PFSK-1 (cell line): ENCODE measurements around the gene MAP2K7.

Experiments used
- POLR2AphosphoS5 ChIP-seq: IDR thresholded peaks from 2 replicates; pipeline ENCODE4 v1.6.1; 2012; ENCODE audit warnings: low read depth, mild to moderate bottlenecking, control low read depth, low read length, moderate library complexity
- SIN3A ChIP-seq: IDR thresholded peaks from 2 replicates; pipeline ENCODE4 v1.6.1; 2012; ENCODE audit warnings: mild to moderate bottlenecking, low read length, moderate library complexity, borderline replicate concordance; ENCODE audit not compliant: insufficient read depth
- TAF1 ChIP-seq: IDR thresholded peaks from 2 replicates; pipeline ENCODE4 v1.6.1; 2012; ENCODE audit warnings: low read length, control low read depth, borderline replicate concordance; ENCODE audit not compliant: insufficient read depth
- TF ChIP-seq, protein P1 (sequence below), 2 experiments: IDR thresholded peaks; 2 replicates each; pipeline versions ENCODE4 v1.6.1 to v1.8.0; 2011 to 2012; ENCODE audit warnings: low read depth in 2 of 2, low read length in 2 of 2, control low read depth in 1 of 2, inconsistent platforms in 1 of 2, mild to moderate bottlenecking in 1 of 2, moderate library complexity in 1 of 2; ENCODE audit not compliant: insufficient read depth in 1 of 2

DNA sequence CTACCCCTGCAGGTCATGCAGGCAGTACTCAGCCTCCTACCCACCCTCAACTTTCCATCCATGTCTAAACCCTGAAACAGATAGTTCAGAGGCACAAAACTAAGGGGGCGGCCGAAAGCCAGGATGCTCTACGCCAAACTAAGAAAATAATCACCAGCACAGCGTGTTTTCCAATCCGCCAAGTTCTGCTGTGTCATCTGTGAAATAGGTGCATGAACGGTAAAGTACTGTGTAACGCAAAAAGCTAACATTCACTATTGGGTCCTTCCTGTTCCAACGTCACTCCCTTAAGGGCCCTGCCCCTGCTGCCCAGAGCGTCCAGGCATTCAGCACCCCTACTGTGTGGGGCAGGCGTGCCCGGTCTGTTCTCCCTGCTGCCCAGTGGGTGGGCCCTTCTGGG lies 52.0 kb downstream of the MAP2K7 start:
- TF ChIP-seq, protein P1, sequence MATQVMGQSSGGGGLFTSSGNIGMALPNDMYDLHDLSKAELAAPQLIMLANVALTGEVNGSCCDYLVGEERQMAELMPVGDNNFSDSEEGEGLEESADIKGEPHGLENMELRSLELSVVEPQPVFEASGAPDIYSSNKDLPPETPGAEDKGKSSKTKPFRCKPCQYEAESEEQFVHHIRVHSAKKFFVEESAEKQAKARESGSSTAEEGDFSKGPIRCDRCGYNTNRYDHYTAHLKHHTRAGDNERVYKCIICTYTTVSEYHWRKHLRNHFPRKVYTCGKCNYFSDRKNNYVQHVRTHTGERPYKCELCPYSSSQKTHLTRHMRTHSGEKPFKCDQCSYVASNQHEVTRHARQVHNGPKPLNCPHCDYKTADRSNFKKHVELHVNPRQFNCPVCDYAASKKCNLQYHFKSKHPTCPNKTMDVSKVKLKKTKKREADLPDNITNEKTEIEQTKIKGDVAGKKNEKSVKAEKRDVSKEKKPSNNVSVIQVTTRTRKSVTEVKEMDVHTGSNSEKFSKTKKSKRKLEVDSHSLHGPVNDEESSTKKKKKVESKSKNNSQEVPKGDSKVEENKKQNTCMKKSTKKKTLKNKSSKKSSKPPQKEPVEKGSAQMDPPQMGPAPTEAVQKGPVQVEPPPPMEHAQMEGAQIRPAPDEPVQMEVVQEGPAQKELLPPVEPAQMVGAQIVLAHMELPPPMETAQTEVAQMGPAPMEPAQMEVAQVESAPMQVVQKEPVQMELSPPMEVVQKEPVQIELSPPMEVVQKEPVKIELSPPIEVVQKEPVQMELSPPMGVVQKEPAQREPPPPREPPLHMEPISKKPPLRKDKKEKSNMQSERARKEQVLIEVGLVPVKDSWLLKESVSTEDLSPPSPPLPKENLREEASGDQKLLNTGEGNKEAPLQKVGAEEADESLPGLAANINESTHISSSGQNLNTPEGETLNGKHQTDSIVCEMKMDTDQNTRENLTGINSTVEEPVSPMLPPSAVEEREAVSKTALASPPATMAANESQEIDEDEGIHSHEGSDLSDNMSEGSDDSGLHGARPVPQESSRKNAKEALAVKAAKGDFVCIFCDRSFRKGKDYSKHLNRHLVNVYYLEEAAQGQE (IDR thresholded peaks at IDR 0.05; ENCODE audit: insufficient read depth in 1 of 2, low read depth in 2 of 2, low read length in 2 of 2) = no peak
- TF ChIP-seq POLR2AphosphoS5 (no peak), TAF1 (no peak), SIN3A (no peak)
